Measurements from ENCODE around the gene TMEM150A.
"Not testable (repeated sequence)": the region's sequence is repeated elsewhere in the genome, so short reads cannot be mapped to it uniquely, and the experiment has no call there.

The TMEM150A gene, protein sequence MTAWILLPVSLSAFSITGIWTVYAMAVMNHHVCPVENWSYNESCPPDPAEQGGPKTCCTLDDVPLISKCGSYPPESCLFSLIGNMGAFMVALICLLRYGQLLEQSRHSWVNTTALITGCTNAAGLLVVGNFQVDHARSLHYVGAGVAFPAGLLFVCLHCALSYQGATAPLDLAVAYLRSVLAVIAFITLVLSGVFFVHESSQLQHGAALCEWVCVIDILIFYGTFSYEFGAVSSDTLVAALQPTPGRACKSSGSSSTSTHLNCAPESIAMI

DNA sequence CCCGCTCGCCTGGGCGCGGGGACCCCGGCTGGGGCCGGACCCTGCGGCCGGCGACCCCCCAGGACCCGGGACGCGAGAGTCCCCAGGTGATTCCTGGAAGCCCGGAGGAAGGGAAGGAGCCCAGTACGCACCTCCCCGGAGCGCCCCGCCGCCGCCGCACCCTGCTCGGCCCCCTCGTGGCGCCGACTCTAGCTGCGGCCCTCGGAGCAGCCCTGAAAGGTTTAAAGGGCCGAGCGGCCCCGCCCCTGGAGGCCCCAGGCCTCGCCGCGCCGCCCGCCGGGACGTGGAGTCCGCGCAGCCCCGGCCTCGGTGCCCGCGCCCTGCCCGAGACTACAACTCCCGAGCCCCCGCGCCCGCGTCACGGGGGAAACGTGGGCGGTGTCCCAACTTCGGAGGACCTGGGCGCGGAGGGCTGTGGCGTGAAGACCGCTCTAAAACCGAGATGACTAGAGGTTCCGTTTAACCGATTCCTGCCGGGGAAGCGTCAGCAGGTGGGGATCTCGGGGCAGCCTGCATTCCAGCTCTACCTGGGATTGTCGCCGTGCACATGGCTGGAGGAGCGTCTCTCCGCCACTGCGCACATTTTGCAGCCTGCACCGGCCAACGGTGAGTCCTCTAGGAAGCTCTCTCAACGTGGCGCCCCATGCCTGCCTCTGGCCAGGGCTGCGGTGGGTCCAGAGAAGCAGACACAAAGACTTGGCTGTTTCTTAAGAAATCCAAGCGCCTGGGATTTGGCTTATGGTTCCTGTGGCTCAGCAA lies at the start of gene TMEM150A:
Gene TMEM150A (minus strand): TSS at position 223 of the 759 bp plus-strand sequence. CDS start 750 bp downstream, outside the sequence.
- DNase-seq = peak; percentile 87

- DNase-seq = no peak
Observed at GRCh38 chr2:85652056-85652455, 49.6 kb upstream of the TMEM150A start.

DNA sequence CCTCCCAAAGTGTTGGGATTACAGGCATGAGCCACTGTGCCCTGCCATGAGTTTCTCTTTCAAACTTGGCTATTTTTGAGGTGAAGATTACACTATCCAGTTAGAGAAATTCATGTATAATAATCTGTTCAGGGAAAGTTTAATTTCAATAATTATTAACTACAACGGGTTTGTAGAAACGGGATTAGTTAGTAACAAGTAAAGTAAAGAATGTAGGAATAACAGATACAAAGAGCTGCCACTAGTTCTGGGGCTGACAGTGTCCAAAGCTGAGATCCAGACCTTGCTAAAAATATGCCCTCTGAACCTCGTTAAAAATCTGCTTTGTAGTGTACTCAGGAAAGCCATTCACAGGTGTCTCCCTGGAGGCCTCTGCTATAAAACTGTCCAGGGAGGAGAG lies 48.6 kb upstream of the TMEM150A start:
- DNase-seq = no peak

- no peak for DNase-seq
Observed at GRCh38 chr2:85650456-85650855, 48.0 kb upstream of the TMEM150A start.

DNA sequence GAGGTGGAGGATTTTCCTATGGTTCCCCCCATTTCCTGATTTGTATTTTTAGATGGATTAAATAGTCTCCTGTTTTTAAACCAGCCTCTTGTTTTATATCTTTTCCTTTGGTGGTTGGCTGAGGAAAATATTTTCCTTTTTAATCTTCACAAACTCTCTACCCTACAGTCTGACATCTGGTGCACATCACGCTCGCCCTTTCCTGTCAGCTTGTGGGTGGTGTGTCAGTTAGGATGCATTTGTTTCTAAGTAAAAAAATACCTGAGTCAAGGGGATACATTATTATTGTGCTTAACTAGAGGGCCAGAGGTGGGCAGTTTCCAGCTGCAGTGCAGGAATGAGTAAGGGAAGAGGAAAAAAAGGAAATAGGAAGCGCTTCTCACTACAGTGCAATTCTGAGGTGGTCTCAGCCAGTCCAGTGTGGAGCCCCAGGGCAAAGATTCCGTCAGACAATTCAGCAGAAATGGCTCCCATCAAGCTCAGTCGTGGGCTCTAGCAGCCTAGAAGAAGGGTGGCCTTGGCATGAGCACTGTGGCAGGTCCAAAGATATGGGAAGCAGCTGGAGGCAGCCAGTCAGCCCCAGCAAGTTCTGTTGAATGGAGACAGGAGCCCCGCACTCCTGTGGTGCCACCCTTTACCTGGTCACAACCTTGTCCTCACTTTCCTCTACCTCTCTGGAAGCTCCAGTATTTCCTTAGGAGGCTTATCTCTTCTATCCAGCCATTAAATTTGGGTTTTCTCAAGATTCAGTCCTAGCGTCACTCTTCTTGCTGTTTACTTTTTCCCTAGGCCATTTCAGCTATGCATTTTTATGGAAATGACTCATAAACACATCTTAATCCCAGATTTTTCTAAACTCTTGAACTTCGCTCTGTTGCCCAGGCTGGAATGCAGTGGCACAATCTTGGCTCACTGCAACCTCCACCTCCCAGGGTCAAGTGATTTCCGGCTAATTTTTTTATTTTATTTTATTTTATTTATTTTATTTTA lies 47.0 kb upstream of the TMEM150A start:
- no peak for DNase-seq

DNA sequence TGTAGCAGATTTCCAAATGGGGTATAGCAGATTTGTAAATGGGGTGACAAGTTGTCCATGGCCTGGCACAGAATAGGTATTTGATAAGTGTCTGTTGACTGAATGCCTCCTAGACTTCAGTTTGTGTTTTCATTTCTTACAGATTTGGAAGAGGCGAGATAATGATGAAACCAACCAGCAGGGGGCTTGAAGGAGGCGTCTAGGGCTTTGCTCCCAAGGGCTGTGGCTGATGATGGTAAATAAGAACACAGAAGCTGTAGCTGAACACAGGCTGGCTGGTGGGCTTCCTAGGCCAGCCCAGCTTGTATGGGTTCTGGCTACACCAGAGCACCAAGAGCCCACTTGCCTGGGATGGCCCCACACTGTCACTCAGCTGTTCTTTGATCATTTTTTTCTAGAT lies 46.1 kb upstream of the TMEM150A start:
- DNase-seq = no peak

DNA sequence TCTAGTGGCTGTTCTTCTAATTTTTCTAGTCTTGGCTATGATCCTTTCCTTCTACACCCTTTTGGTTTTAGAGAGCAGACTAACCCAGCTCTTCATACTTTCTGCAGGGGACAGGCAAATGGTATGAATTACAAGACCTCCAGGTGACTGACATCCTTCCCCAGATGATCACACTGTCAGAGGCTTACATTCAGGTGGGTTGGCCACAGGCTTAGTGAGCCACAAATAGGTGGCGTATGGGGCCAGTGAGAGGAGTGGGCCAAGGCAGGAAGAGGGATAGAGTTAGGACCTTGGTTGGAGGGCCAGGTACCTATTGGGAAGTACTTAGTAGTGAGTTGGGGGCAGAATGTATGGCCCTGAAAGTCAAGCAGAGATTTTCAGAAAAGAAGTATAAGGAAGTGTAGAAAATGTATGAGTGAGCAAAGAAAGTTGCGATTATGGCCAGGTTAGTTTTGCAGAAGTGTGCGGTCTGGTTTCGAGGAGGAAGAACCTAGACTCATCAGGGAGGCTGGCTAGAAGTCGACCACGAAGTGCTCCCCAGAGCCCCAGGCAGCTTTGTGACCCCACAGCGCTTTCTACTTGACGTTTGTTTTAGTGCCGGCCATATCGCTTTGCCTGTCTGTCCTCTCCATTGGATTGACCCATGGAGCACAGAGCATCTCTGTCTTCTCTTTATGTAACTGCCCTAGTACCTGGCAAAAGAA lies 45.5 kb upstream of the TMEM150A start:
- DNase-seq = no peak

DNA sequence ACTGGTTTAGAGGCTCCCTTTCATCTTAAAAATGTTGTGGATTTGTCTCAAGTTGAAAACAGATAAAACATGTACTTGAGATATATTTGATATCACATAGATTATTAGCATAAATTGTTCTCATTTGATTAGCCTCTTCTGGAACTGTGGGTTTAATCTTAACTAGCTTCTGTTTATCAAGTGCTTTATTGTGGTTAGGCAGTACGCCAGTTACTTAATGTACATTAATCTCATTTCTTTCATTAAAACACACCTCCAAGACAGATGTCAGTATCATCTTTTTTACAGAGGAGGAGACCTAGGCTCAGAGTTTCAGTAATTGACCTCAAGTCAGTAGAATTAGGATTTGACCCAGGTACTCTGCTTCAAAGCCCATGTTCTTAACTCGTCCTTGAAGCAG lies 43.7 kb upstream of the TMEM150A start:
- no peak for DNase-seq

DNA sequence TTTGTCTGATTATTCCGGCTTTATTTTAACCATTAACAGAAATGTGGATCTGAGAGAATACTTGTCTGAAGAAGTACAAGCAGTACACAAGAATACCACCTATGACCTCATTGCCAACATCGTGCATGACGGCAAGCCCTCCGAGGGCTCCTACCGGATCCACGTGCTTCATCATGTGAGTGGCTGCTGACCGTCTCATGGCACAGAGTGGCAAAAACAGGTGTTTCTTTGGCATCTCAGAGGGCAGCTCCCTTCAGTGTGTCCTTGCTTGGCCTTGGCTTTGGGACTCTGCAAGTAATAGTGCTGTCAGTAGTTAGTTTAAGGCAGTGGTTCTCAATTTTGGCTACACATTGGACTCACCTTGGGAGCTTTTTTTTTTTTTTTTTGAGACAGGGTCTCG lies 42.4 kb upstream of the TMEM150A start:
- no peak for DNase-seq

DNA sequence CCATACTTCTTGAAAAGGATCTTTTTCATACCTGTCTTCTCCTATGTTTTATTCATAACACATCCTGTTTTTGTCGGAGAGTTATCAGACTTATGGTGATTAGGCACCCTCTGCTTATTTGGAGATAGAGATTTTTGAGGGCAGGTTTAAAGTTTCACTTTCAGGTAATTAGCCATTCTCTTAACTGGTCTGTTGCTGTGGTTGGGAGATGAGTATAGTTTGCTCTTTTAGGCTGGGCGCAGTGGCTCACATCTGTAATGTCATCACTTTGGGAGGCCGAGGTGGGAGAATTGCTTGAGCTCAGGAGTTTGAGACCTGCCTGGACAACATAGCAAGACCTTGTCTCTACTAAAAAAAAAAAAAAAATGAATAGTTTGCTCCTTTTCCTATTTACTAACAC lies 40.2 kb upstream of the TMEM150A start:
- no peak for DNase-seq

GRCh38 chr2:85635636-85636035 lies 33.1 kb upstream of the TMEM150A start:
- DNase-seq = no peak

DNA sequence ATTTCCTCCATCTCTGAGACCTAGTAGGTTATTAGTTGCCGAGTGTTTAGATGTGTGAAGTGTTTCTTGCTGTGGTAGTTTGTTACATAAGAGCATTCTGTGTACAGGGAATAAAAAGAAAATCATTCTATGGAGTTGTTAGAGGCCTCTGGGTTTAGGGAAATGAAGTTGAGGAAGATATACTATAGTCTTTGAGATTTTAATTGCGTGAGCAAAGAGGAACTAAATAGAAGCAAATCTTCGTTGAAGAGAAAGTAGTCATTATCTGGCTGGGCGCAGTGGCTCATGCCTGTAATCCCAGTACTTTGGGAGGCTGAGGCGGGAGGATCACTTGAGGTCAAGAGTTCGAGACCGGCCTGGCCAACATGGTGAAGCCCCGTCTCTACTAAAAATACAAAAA lies 32.5 kb upstream of the TMEM150A start:
- DNase-seq = no peak

GRCh38 chr2:85631316-85631715 lies 28.8 kb upstream of the TMEM150A start:
- DNase-seq = no peak

DNA sequence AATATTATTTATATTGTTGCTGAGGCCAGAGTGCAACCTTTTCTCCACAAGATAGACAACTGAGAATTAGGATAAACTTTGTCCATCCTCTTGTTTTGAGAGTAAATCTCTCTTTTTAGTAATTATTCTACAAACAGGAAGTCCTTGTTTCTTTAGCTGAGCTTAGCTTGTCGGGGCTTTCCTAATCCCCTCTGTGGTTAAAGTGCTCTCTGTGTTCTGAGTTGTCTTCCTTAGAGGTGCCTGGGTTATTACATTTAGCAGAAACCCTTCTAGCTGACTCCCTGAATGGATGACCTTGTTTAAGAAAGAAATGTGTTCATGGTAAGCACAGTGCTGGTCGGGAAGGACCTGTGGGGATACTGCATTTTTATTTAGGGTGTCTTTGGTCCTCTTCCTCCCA lies 26.2 kb upstream of the TMEM150A start:
- no peak for DNase-seq

DNA sequence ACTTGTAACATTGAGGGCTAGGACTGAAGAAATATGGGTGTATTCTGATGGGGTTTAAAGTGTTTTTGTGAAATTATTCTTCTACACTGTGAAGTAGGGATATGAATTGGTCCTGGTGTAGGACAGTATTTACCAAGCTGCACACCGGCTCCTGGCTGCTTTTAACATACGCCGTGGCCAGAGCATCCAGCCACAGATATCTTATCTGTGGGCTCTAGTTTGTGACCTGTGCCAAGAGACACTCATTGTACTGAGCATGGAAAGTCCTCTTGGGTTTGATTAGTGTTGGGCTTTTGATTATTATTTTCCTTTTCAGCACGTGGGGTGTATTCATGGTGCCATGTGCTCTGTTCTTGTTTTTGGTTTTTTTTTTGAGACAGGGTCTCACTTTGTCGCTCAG lies 21.5 kb upstream of the TMEM150A start:
- no peak for DNase-seq

DNA sequence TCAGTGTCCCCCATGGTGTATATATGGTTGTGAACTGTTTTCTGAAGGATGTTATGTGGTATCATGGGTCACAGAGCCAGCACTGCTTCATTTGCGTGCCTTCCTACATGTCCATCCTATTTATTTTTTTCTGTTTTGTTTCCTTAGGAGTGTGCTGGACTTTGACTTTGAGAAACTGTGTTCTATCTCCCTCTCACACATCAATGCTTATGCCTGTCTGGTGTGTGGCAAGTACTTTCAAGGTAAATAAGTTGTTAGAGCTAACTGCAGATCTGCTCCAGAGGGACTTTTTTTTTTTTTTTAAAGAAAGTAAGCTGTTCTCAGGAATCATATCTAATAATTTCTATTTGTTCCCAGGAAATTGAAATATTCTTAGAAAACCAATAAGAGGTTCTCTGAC lies 18.8 kb upstream of the TMEM150A start:
- DNase-seq = no peak

DNA sequence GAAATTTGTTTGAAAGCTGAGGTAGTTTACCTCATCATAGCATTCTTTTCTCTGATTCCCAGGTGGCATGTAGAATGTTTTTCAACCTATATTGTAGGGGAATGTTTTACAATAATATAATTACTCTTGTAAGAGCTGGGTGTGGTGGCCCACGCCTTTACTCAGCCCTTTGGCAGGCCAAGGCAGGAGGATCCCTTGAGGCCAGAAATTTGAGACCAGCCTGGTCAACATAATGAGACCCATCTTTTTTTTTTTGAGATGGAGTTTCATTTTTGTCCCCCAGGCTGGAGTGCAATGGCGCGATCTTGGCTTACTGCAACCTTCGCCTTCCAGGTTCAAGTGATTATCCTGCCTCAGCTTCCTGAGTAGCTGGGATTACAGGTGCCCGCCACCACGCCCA lies 17.1 kb upstream of the TMEM150A start:
- DNase-seq = no peak

- DNase-seq = not testable (repeated sequence)
Observed at GRCh38 chr2:85617723-85618122, 15.2 kb upstream of the TMEM150A start.

- no peak for DNase-seq
Observed at GRCh38 chr2:85615413-85615728, 12.9 kb upstream of the TMEM150A start.

GRCh38 chr2:85614757-85615156 lies 12.3 kb upstream of the TMEM150A start:
- not testable (repeated sequence) for DNase-seq

DNA sequence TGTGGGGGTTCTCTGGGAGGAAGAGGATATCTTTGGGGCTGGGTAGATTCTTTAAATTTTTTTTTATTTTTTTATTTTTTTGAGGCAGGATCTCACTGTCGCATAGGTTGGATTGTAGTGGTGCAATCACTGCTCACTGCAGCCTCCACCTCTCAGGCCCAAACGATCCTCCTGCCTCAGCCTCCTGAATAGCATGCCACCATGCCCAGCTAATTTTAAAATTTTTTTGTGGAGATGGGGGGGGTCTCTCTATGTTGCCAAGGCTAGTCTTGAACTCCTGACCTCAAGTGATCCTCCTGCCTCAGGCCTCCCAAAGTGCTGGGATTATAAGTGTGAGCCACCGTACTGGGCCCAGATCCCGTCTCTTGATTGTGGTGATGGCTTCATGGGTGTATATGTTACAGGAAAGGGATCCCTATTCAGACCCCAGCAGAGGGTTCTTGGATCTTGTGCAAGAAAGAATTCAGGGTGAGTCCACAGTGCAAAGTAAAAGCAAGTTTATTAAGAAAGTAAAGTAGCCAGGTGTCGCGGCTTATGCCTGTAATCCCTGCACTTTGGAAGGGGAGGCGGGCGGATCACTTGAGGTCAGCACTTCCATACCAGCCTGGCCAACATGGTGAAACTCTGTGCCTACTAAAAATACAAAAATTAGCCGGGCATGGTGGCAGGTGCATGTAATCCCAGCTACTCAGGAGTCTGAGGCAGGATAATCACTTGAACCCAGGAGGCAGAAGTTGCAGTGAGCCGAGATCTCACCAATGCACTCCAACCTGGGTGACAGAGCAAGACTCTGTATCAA lies 11.4 kb upstream of the TMEM150A start:
- no peak for DNase-seq
